Measurements from ENCODE around the gene SMAD3. TPM values are rescaled to one million over a fixed set of nuclear protein-coding genes. Genes with fewer than 3 reads are reported as not detected.

Gene SMAD3
- total RNA-seq, 3 donors from 2014 or later: 38.5 to 76.3 (median 44.9) TPM

- DNase-seq (no peak), ATAC-seq (no peak)
- Histone ChIP-seq H3K9me3 (no peaks in the 10 kb centered on the region), H3K4me3 (no peak overlapping the region), H3K4me1 (ENCODE audit: low read depth) (peaks cover 3% of the 10 kb centered on the region), H3K36me3 (ENCODE audit: low read depth) (no peaks in the 10 kb centered on the region)
- TF ChIP-seq CTCF (IDR thresholded peaks at IDR 0.05): no peak
- intact Hi-C loops (cut with DNase I, micrococcal nuclease): no loop called here
These were observed 165.1 kb downstream of the SMAD3 start for GRCh38 chr15:67230504-67230903.

GRCh38 chr15:67232591-67232990 is 167.2 kb downstream of the SMAD3 start:
- no peak for ATAC-seq

GRCh38 chr15:67240235-67241131 is 175.1 kb downstream of the SMAD3 start:
- DNase-seq (peak in 1 of 3 donors; percentile 65), ATAC-seq (peak; percentile 79)
- Histone ChIP-seq H3K9me3 (no peaks in the 10 kb centered on the region), H3K4me3 (no peak overlapping the region), H3K4me1 (ENCODE audit: low read depth) (peaks cover 17% of the 10 kb centered on the region), H3K36me3 (ENCODE audit: low read depth) (no peaks in the 10 kb centered on the region)
- no peak for TF ChIP-seq CTCF (IDR thresholded peaks at IDR 0.05)
- intact Hi-C loops (cut with DNase I, micrococcal nuclease): no loop called here

More at GRCh38 chr15:67232591-67232990, 167.2 kb downstream of the SMAD3 start:
- no peaks in the 10 kb centered on the region for H3K36me3 ChIP-seq (ENCODE audit: low read depth)
- intact Hi-C loops (cut with DNase I, micrococcal nuclease): no loop called here
- H3K4me1 ChIP-seq (ENCODE audit: low read depth): no peaks in the 10 kb centered on the region
- H3K4me3 ChIP-seq: no peak overlapping the region
- no peak for DNase-seq
- TF ChIP-seq CTCF (IDR thresholded peaks at IDR 0.05): no peak
- no peaks in the 10 kb centered on the region for H3K9me3 ChIP-seq

DNA sequence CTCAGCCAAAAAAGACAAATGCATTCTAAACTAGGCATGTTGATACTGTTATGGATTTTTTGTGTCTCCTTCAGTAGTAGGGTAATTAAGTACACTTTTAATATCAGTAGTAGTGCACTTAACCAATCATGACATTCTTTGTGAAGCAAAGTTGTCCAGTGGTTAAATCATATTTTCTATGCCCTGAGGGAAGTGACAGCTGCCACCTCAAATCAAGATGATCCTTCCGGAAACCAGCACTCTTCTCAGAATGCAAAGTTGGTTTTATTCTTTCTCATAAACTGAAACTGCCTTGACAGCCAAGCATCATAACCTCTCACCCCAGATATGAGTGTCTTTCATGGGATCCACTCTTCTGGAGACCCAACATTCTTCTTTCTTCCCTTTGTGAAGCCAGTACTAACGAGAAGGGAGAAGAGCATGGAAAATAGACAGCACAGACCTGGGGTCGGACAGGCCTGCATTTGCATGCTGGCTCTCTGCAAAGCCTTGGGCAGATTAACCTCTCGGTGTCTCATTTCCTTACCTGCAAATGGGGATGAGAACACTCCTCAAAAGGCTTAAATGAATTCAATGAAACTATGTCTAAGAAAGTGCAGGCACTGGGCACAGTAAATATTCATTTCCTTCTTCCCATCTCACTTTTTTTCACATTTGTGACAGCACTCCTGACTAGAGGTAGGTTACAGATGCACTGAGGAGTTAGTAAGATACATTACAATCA is 175.9 kb downstream of the SMAD3 start:
- DNase-seq (no peak), ATAC-seq (peak; percentile 36)
- Histone ChIP-seq H3K9me3 (no peaks in the 10 kb centered on the region), H3K36me3 (ENCODE audit: low read depth) (no peaks in the 10 kb centered on the region), H3K4me1 (ENCODE audit: low read depth) (peaks cover 17% of the 10 kb centered on the region), H3K4me3 (no peak overlapping the region)
- TF ChIP-seq CTCF (IDR thresholded peaks at IDR 0.05): no peak
- intact Hi-C loops (cut with DNase I, micrococcal nuclease): no loop called here

GRCh38 chr15:67242708-67243111 is 177.3 kb downstream of the SMAD3 start:
- peaks cover 4% of the 10 kb centered on the region for H3K9me3 ChIP-seq
- H3K4me3 ChIP-seq: no peak overlapping the region
- no peak for DNase-seq
- H3K36me3 ChIP-seq (ENCODE audit: low read depth): no peaks in the 10 kb centered on the region
- peak; percentile 79 for ATAC-seq
- intact Hi-C loops (cut with DNase I, micrococcal nuclease): no loop called here
- TF ChIP-seq CTCF (IDR thresholded peaks at IDR 0.05): no peak
- H3K4me1 ChIP-seq (ENCODE audit: low read depth): peaks cover 17% of the 10 kb centered on the region

Other genes starting within 250 kb of the SMAD3 start
- 10 to 100 TPM; 40.5 to 52.1 (median 48.3) TPM for gene AAGAB, start 189.1 kb downstream of the SMAD3 start, total RNA-seq
- 1 to 10 TPM; 2.2 to 3.0 (median 2.2) TPM for gene IQCH, start 189.2 kb downstream of the SMAD3 start, total RNA-seq

Measured in mucosa of descending colon (tissue), 3 donors.